HEK293 (cell line): ENCODE results near the gene SNTA1.

ENCODE experiments used
- CTCF ChIA-PET: fragments of 350-600 bp; formaldehyde crosslinking; extraction: SDS; loops from one replicate; lab custom pipeline; 2021; ENCODE audit warnings: antibody characterized with exemption; lab: Yijun Ruan, JAX
- POLR2A ChIA-PET: fragments of 300-600 bp; formaldehyde crosslinking; extraction: SDS; loops from one replicate; lab custom pipeline; 2020; ENCODE audit warnings: antibody characterized with exemption, inconsistent platforms; lab: Yijun Ruan, JAX
- H3K27ac ChIP-seq: fragments of 200-500 bp; sonication (Bioruptor generic); 2 replicates; pipeline ENCODE4 v1.5.1; 2014; ENCODE audit warnings: low read depth, low read length, control low read depth, inconsistent platforms; ENCODE audit errors: extremely low read depth
- H3K36me3 ChIP-seq, 2 experiments: fragments of 200-500 bp in 1 of 2; sonication (Bioruptor generic) in 1 of 2; 1 replicate in 1 of 2; 2 replicates in 1 of 2; pipeline ENCODE4 v1.5.1; 2014 to 2017; ENCODE audit warnings: inconsistent platforms in 2 of 2, low read length in 2 of 2; ENCODE audit not compliant: control insufficient read depth in 2 of 2, insufficient read depth in 1 of 2
- H3K4me1 ChIP-seq: fragments of 200-500 bp; sonication (Bioruptor generic); 2 replicates; pipeline ENCODE4 v1.5.1; 2014; ENCODE audit warnings: mild to moderate bottlenecking, low read length, inconsistent platforms; ENCODE audit not compliant: control insufficient read depth, insufficient read depth
- H3K4me3 ChIP-seq: 2 replicates; pipeline ENCODE4 v1.5.1; 2011; ENCODE audit warnings: low read depth, mild to moderate bottlenecking, control low read depth, low read length, moderate library complexity
- H3K9me3 ChIP-seq: fragments of 200-500 bp; sonication (Bioruptor generic); 2 replicates; pipeline ENCODE4 v1.5.1; 2014; ENCODE audit warnings: low read depth, low read length, inconsistent platforms; ENCODE audit not compliant: control insufficient read depth, insufficient read depth
- GLI2 ChIP-seq: fragments of 450-650 bp; formaldehyde crosslinking; IDR thresholded peaks from 2 replicates; pipeline ENCODE4; 2017; ENCODE audit warnings: missing biosample characterization, missing genetic modification characterization, low read depth, borderline replicate concordance
- SALL2 ChIP-seq: fragments of 450-650 bp; formaldehyde crosslinking; IDR thresholded peaks from 2 replicates; pipeline ENCODE4 v1.5.0; 2017; ENCODE audit warnings: missing biosample characterization, mild to moderate bottlenecking, missing genetic modification characterization, borderline replicate concordance
- ZBTB6 ChIP-seq: fragments of 450-650 bp; formaldehyde crosslinking; IDR thresholded peaks from 2 replicates; pipeline ENCODE4 v1.5.1; 2017; ENCODE audit warnings: missing biosample characterization, missing genetic modification characterization
- ZIC2 ChIP-seq: fragments of 450-650 bp; formaldehyde crosslinking; IDR thresholded peaks from 2 replicates; pipeline ENCODE4 v1.5.1; 2016; ENCODE audit warnings: missing biosample characterization, missing genetic modification characterization
- ZNF112 ChIP-seq: fragments of 450-650 bp; formaldehyde crosslinking; IDR thresholded peaks from 2 replicates; pipeline ENCODE4 v1.5.0; 2017; ENCODE audit warnings: missing biosample characterization, missing genetic modification characterization
- ZNF133 ChIP-seq: fragments of 450-650 bp; formaldehyde crosslinking; IDR thresholded peaks from 2 replicates; pipeline ENCODE4 v1.5.1; 2016; ENCODE audit warnings: missing biosample characterization, missing genetic modification characterization
- ZNF140 ChIP-seq: fragments of 450-650 bp; formaldehyde crosslinking; IDR thresholded peaks from 2 replicates; pipeline ENCODE4 v1.5.1; 2016; ENCODE audit warnings: missing biosample characterization, missing genetic modification characterization
- ZNF16 ChIP-seq: fragments of 450-650 bp; formaldehyde crosslinking; IDR thresholded peaks from 2 replicates; pipeline ENCODE4 v1.5.1; 2016; ENCODE audit warnings: low read depth, missing biosample characterization, missing genetic modification characterization
- ZNF169 ChIP-seq: fragments of 450-650 bp; formaldehyde crosslinking; IDR thresholded peaks from 2 replicates; pipeline ENCODE4 v1.5.1; 2016; ENCODE audit warnings: missing biosample characterization, missing genetic modification characterization
- ZNF221 ChIP-seq: fragments of 450-650 bp; formaldehyde crosslinking; IDR thresholded peaks from 2 replicates; pipeline ENCODE4 v1.5.1; 2017; ENCODE audit warnings: missing biosample characterization, missing genetic modification characterization, borderline replicate concordance
- ZNF350 ChIP-seq: fragments of 450-650 bp; formaldehyde crosslinking; IDR thresholded peaks from 2 replicates; pipeline ENCODE4 v1.5.0; 2017; ENCODE audit warnings: missing biosample characterization, mild to moderate bottlenecking, missing genetic modification characterization
- ZNF354C ChIP-seq: fragments of 450-650 bp; formaldehyde crosslinking; IDR thresholded peaks from 2 replicates; pipeline ENCODE4 v1.5.1; 2016; ENCODE audit warnings: missing biosample characterization, missing genetic modification characterization, low read depth, borderline replicate concordance
- ZNF394 ChIP-seq: fragments of 450-650 bp; formaldehyde crosslinking; IDR thresholded peaks from 2 replicates; pipeline ENCODE4 v1.5.1; 2016; ENCODE audit warnings: missing biosample characterization, missing genetic modification characterization, mild to moderate bottlenecking, moderate library complexity, borderline replicate concordance
- ZNF398 ChIP-seq: fragments of 450-650 bp; formaldehyde crosslinking; IDR thresholded peaks from 2 replicates; pipeline ENCODE4 v1.5.1; 2017; ENCODE audit warnings: missing biosample characterization, missing genetic modification characterization
- ZNF558 ChIP-seq: fragments of 450-650 bp; formaldehyde crosslinking; IDR thresholded peaks from 2 replicates; pipeline ENCODE4 v1.5.1; 2016; ENCODE audit warnings: missing biosample characterization, missing genetic modification characterization
- ZNF645 ChIP-seq: fragments of 450-650 bp; formaldehyde crosslinking; IDR thresholded peaks from 2 replicates; pipeline ENCODE4; 2016; ENCODE audit warnings: missing biosample characterization, missing genetic modification characterization
- ZNF664 ChIP-seq: fragments of 450-650 bp; formaldehyde crosslinking; IDR thresholded peaks from 2 replicates; pipeline ENCODE4 v1.5.1; 2016; ENCODE audit warnings: missing biosample characterization, missing genetic modification characterization
- ZNF701 ChIP-seq: fragments of 450-650 bp; formaldehyde crosslinking; IDR thresholded peaks from 2 replicates; pipeline ENCODE4 v1.5.1; 2016; ENCODE audit warnings: missing biosample characterization, missing genetic modification characterization
- ZNF768 ChIP-seq: fragments of 450-650 bp; formaldehyde crosslinking; IDR thresholded peaks from 2 replicates; pipeline ENCODE4 v1.5.1; 2018; ENCODE audit warnings: missing biosample characterization, mild to moderate bottlenecking, missing genetic modification characterization
- ZNF791 ChIP-seq: fragments of 450-650 bp; formaldehyde crosslinking; IDR thresholded peaks from 2 replicates; pipeline ENCODE4 v1.5.1; 2016; ENCODE audit warnings: missing biosample characterization, missing genetic modification characterization
- TF ChIP-seq, protein P1 (sequence below): fragments of 450-650 bp; formaldehyde crosslinking; IDR thresholded peaks from 2 replicates; pipeline ENCODE4 v1.5.1; 2016; ENCODE audit warnings: missing biosample characterization, missing genetic modification characterization

Gene SNTA1

GRCh38 chr20:33407251-33407650 lies 36.3 kb downstream of the SNTA1 start (continued):
- TF ChIP-seq ZNF645, result no peak

DNA sequence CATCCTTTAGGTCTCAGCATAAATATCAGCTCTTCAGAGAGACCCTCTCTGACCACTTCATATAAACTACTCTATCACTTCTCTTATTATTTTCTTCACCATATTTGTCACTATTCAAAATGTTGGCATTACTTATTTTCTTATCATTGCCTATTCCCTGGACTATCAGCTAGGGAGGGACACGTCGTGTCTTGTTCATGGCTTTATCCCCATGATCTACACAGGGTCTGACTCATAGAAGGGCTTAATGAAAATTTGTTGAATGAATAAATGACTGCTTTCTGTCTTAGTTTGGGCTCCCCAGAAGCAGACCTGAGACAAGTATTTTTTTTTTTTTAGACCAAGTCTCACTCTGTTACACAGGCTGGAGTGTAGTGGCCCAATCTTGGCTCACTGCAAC lies 39.3 kb downstream of the SNTA1 start:
- Histone ChIP-seq H3K36me3 (peaks cover 0 to 37% of the 10 kb centered on the region in 2 experiments; a peak in 2 of 3 replicates), H3K4me1 (peaks cover 8% of the 10 kb centered on the region), H3K4me3 (no peak overlapping the region), H3K9me3 (no peaks in the 10 kb centered on the region), H3K27ac (no peak overlapping the region)
- TF ChIP-seq ZNF140 (tag by site-specific recombination) (no peak), ZBTB6 (tag by site-specific recombination) (no peak), ZIC2 (tag by site-specific recombination) (no peak), ZNF664 (tag by site-specific recombination) (no peak), ZNF112 (no peak), ZNF394 (tag by site-specific recombination) (no peak), ZNF558 (tag by site-specific recombination) (no peak), ZNF398 (tag by site-specific recombination) (no peak), ZNF701 (tag by site-specific recombination) (no peak), ZNF169 (no peak), ZNF791 (tag by site-specific recombination) (no peak), ZNF221 (tag by site-specific recombination) (no peak), GLI2 (tag by site-specific recombination) (no peak), SALL2 (tag by site-specific recombination) (no peak), ZNF354C (tag by site-specific recombination) (no peak), ZNF768 (tag by site-specific recombination) (no peak), ZNF16 (tag by site-specific recombination) (no peak), ZNF350 (tag by site-specific recombination) (no peak), ZNF133 (tag by site-specific recombination) (no peak)
- TF ChIP-seq, protein P1, sequence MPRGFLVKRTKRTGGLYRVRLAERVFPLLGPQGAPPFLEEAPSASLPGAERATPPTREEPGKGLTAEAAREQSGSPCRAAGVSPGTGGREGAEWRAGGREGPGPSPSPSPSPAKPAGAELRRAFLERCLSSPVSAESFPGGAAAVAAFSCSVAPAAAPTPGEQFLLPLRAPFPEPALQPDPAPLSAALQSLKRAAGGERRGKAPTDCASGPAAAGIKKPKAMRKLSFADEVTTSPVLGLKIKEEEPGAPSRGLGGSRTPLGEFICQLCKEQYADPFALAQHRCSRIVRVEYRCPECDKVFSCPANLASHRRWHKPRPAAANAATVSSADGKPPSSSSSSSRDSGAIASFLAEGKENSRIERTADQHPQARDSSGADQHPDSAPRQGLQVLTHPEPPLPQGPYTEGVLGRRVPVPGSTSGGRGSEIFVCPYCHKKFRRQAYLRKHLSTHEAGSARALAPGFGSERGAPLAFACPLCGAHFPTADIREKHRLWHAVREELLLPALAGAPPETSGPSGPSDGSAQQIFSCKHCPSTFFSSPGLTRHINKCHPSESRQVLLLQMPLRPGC (tag by site-specific recombination), result no peak
- ChIA-PET CTCF (no interaction called here), POLR2A (no interaction called here)
